H4 (cell line): ENCODE results near the gene UBASH3A. TPM values are rescaled to one million over a fixed set of nuclear protein-coding genes. Genes with fewer than 3 reads are reported as not detected.

Source experiments
- DNase-seq: peaks from one replicate; pipeline ENCODE4 v3.0.0-alpha.2; 2015; ENCODE audit warnings: low spot score
- total RNA-seq: library from RNA; depleted of rRNA; stranded (reverse); fragments of >200 nt; shearing (Covaris generic); gene quantifications from 2 replicates; pipeline ENCODE4 v1.2.3, GENCODE V29; 2014

UBASH3A gene
- total RNA-seq, 1 experiment from 2014 or later, result not detected

DNA sequence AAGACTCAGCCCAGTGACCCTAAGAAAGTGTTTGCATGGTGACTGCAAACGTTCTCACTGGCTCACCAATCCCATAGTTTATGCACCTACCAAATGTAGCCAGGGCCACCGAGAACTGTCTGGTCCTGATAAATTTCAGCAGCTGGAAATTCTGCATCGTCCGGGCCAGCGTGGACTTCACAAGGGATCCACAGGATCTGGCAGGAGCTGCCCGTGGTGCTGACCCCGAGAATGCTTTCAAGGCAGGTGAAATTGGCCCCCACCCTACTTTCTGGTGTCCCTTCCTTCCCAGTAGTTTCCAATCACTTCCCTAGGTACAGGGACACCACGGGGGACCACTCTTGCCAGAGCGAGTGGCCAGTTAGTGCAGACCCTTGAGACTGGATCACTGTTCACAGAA is 26.2 kb downstream of the UBASH3A start:
- no peak for DNase-seq

DNA sequence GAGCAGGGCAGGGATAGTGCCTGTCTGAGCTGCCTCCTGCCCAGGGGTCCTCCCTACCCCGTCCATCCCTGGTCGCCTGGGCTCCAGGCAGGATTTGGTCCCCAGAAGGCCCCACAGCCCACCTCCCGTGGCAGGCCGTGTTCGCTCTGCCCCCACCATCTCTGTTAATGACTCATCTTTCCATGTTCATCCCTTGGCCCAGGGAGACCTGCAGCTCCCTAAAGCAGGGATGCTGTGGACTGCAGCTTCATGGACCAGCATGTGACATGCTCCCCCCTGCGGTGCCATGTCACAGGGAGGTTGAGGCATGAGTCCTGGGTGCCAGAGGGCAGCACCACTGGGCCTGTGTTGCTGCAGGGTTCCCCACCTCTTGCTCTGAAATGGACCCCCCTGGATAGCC is 26.8 kb downstream of the UBASH3A start:
- no peak for DNase-seq

DNA sequence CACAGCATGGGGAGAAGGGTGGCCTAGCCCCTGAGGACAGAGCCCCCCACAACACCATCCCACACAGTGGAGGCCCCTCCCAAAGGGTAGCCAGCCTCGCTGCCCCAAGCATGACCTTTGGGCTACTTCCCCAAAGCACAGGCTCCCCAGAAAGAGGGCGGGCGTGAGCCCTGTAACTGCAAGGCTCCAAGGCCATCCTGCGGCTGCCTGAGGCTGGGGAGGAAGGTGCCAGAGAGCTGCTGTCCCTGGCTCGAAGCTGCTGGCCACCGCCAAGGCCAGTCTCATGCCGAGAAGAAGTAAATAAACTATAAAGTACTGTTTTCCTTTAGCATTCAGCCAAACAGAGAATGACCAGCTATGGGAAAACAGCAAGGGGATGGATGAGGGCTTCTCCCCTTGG is 27.5 kb downstream of the UBASH3A start:
- DNase-seq, result no peak

DNA sequence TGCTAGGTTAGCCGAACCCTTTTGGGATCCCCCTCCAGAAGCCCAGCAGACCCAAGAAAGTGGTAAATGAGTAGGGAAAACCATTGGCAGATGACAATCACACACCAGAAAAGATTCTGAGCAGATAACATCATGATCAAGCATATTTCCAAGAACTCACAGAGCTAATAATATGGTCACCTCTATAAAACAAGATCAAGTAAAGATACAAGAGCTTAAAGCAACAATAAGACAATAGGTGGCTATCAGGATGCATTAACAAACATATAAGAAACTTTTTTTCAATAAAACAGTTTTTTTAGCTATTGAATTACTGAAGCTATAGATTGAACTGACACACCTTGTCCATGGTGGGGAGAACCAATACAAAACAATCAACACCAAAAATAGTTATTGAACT is 29.0 kb downstream of the UBASH3A start:
- DNase-seq, result no peak

DNA sequence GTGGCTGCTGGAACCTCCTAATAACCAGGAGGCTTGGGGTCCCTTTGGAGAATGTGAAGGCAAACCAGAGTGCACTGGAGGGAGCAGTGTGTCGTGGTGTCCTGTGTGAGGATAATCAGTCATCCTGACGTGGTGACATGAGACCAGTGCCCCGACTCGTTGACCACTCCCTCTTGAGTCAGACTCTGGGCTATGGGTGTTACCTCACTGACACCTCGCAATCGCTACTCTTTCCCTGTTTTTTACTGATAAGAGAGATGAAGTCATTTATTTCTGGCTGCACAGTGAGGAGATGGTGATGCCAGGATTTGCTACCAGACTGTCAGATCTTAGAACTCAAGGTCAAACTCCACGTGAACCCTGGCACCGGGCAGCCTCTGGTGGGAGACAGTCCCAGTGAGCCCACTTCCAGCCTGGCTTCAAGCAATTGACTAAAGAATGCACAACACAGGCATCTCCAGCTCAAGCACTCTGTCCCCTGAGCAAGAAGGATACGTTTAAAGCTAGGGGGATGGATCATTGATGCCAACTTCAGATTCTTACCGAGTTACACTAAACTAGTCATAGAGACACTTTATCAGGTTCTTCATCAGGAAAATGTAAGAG is 30.3 kb downstream of the UBASH3A start:
- DNase-seq, result no peak

DNA sequence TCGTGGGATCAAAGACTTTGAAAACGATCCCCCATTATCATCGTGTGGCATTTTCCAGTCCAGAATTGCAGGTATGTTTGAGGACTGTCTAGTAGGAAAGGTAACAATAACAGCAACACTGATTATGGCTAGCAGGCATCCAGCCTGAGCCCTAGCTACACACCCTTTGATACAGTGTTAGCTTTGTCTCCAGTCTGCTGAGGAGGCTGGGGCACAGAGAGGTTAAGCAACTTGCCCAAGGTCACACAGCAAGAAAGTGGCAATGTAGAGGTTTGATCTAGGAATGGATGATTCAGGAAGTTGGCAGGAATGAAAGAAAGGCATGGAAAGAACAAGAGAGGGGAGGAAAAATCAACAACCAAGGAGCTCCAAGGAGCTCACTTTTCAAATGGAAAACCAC is 31.2 kb downstream of the UBASH3A start:
- DNase-seq, result no peak

DNA sequence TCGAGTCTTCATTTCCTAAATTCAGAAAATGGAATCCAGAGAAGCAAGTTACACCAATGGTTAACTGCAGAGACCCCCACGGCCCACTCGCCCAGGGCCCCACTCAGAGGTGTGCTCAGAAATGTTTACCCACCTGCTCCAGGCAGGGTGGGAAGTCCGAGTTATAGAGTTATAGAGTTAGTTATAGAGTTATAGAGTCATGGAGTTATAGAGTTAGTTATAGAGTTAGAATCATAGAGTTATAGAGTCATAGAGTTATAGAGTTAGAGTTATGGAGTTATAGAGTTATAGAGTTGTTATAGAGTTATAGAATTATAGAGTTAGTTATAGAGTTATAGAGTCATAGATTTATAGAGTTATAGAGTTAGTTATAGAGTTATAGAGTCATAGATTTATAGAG is 31.7 kb downstream of the UBASH3A start:
- no peak for DNase-seq

DNA sequence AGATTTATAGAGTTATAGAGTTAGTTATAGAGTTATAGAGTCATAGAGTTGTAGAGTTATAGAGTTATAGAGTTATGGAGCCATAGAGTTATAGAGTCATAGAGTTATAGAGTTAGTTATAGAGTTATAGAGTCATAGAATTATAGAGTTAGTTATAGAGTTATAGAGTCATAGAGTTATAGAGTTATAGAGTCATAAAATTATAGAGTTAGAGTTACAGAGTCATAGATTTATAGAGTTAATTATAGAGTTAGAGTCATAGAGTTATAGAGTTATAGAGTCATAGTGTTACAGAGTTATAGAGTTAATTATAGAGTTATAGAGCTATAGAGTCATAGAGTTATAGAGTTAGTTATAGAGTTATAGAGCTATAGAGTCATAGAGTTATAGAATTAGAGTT is 32.1 kb downstream of the UBASH3A start:
- no peak for DNase-seq

DNA sequence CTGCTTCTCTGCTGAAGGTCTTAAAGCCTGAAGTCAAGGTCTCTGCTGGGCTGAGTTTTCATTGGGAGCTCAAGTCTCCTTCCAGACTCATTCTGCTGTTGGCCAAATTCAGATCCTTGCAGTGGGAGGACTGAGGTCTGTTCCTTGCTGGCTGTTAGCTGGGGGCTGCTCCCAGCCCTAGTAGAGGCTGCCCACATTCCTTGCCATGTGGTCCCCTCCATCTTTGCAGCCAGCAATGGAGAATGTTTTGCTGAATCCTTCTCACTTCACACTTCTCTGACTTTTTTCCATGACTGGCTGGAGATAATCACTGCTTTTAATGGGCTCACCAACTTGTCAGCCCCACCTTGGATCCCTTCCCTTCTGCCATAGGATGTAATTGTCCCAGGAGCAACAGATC is 33.2 kb downstream of the UBASH3A start:
- DNase-seq, result no peak

DNA sequence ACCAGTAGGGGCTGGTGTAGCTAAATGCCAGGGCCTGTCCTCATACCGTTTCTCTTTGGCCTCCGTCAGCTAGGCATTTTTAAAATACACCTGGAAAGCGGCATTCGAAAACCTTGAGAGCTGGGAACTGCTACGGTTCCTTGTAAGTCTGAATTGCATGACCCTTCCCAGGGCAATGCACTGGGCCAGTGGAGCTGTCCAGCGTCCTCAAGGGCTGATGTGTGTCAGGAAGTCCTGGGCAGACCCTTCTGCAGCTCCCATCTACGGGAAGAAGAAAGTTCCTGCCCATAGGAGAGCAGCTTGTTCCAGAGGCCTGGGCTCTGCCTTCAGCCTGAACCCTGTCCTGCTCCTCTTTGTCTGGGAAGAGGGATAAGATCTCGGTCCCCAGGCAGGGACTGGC is 34.1 kb downstream of the UBASH3A start:
- no peak for DNase-seq

DNA sequence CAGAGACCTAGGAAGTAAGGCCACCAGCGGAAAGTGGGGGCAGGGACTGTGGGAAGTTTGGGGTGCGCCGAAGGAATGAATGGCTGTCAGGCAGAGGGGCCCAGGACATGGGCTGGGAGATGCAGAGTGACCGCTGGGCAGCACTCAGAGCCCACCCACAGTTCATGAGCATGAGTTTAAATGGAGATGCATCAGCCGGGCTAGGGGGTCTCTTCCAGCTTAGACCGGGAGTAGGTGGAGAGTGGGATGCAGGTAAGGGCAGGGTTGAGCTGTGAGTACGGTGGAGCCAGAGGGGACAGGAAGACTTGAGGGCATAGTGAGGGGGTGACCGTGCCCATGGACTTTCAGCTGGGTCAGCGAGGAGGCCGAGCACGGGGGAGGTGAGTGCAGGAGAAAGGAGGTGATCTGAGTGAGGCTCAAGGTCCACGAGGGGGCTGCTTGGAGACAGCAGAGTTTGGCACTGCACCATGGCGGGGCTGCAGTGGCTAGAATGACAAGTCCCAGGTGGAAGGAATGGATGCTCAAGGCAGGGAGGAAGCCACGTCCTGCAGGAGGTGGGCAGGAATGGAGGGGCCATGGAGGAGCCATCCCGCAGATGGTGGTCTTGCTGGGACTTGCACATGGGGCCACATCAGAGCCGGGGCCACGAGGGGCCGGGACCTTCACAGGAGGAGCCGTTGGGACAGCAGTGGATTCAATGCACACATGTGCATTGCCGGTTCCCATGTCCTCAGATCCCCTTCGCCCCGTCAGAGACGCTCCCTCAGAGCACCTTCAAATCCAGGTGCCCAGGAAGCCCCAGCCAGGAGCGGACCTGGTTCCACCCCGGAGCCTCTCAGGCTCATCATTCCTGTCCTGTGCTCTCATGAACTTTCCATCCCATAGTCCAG is 34.9 kb downstream of the UBASH3A start:
- DNase-seq, result no peak

DNA sequence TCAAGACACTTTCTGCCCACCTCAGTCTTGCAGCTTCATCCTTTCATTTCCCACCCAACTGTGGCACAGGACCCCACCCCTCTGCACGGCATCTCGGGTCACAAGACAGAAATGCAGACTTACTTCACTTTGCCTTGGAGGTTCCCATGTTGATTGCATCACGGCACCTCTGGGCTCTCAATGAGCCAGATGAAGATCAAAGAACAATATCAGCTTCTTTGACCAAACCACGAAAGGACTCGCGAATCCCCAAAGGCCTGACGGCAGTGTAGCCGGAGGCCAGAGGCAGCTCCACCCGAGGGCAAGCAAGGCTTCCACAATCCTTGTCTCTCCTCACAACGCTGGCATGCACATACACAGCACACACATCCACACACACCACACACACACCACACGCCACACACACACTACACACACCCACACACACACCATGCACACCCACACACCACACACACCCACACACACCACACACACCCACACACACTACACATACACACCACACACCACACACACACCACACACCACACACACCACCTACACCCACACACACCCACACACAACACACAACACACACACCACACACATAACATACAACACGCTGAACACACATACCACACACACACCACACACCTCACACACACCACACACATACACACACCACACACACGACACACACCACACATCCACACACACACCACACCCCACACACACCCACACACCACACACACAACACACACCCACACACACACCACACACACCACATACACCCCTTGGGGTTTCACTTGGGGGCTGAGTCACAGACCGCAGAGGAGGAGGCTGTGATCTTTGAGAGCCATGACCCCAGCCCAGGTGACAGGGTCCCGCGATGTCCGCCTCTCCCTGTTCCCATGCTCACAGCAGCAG is 35.8 kb downstream of the UBASH3A start:
- no peak for DNase-seq

DNA sequence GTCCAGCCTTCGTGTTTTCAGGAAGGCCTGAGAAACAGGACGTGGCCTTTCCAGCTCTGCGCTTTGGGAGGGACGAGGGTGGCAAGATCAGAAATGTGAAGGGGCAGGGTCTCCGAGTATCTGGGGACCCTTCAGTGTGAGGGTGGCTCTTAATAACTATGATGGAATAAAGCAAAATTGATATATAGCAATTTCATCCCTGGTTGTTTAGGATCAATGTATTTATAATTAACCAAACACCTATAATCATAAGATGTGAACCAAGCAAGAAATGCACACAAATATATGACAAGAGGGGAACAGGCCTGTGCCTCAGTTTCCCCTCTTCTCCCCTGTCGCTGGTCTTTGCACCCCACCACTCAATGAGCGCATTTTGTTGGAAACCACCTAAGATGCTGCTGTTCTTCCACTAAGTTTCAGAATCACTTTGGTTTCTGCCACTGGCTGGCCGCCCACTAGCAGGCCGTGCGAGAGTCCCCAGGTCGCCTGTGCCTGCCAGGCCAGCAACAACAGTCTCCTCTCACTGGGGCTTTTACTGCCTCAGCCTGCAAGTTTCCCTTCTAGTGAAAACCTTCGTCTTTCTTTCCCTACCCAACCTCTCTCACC is 36.6 kb downstream of the UBASH3A start:
- no peak for DNase-seq

DNA sequence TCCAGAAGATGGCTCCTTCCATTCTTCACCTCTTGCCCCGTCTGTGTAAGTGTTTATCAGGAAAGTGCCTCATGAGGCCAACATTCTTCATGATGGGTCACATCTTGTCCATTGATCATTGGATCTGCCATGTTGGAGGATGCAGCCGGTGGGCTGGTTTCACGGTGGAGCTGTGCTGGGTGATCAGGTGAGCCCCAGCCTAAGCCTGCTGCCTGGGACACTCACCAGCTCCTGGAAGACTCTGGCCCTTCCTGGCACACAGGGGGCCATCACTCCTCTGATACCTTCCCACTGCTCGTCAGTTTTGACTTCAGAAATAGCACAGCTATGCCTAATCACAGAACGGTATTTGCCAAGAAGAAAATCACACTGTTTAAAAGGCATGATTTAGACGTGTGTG is 38.3 kb downstream of the UBASH3A start:
- no peak for DNase-seq

DNA sequence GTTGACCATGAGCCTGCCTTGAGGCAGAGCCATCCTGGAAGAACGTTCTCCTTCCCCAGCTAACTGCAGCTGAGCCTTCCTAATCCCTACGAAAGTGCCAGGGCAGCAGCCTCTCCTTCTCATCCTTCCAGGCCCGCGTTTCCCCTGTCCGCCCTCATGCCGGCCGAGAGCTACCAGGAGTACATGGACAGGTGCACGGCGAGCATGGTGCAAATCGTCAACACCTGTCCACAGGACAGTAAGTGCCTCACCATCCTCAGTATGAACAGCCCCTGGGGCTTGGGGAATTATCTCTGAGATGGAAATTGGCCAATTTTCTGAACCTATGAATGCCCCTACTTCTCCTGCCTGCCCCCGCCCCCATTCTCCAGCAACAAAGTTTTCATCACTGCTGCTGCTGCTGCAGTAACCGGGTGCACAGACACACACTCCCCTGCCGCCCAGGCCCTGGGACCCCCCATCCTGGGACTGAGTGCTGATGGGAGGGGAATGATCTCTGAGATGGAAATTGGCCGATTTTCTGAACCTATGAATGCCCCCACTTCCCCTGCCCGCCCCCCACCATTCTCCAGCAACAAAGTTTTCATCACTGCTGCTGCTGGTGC is 39.6 kb downstream of the UBASH3A start:
- DNase-seq, result no peak

DNA sequence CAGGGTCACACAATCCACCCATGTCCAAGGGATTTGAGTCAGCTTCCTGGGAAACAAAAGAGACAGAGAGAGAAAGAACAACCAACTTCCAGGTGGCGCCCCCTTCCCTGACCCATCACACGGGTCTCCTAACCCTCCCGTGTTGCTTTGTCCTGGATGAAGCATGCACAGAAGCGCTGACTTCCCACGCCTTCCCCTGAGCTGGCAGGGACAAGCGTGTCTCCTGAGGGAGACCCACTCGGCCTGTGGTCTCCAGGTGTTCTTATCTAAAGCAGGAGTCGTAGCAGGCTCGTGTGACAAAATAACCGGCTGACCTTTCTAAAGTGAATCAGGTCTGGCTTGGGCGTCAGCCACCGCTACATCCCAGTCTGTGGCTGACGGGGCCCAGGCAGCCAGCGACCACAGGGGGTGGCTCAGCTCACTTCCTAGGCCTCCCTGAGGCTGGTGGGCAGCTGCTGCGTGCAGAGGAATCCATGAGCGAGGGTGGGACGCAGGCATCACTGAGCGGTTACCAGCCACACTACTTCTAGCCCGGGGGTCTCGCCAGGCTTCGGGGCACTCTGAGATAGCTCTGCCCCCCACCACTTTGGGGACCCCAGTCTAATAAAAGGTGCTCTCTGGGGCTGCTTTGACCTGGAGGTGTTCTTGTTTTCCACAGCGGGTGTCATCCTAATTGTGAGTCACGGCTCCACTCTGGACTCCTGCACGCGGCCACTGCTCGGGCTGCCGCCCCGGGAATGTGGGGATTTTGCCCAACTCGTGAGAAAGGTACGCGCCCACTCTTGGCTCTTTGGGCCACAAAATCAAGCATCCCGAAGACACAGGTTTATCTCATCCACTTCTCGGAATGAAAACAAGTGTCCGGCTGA is 40.4 kb downstream of the UBASH3A start:
- no peak for DNase-seq

DNA sequence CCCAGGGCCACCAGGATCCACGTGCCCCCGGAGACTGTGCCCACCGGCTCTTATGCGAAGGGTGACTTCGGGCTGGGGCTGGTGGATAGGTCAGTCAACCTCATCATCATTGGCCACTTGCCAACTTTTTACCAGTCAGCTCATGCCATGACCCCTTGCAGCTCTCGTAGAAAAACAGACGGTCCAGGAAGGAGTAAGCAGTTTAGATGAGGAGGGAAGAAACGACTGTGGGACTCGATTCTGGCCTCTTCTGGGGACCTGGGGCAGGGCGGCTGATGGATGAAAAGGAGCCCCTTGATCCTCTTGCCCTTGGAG is 41.0 kb downstream of the UBASH3A start:
- no peak for DNase-seq

DNA sequence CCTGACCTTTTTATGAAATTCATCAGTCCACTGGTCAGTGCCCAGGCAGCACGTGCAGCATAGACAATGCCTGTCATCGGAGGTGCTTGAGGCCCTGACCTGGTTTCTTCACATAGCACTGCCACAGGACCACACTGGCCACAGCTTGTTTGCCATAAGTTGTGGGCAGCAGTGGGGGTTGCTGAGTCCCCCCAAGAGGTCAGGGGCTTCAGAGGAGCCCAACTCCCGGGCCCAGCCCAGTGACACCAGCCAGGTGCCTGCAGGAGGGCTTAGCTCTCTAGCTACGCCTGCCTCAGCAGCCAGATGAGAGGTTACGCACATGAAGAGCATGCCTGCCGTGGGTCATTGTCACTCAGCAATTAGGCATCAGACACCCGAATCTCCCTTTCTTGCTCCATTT is 41.6 kb downstream of the UBASH3A start:
- no peak for DNase-seq

DNA sequence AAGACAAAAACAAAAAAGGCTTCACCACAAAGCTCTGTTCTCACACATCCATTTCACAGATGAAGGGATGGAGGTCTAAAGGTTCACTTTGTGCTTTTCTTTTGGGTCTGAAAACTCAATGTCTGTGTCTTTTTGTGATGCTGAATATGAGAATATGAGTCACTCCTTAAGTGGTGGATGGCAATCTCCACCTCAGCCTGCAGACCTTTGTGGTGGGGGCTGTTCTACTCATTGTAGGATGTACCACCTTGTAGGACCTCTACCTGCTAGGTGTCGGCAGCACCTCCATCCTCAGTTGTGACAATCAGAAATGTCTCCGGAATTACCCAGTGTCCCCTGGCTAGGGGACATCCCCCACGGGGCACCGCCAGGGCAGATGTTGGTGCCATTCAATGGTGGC is 42.8 kb downstream of the UBASH3A start:
- no peak for DNase-seq

DNA sequence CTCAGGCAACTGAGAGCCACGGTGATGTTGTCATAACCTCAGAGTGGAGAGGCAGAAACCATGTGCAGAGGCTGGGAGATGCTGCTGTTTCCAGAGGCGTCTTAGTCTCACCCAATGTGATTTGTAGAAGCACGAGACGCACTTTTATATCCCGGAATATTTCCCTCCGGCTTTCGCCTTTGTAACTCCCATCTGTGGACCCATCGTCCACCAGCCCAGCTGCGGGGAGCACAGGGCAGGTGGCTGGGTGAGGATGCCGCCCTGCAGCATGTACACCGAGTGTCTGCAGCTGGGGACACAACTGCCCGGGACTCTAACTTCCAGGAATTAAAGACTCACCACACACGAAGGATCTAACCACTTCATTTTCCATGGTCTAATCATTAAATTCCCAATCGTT is 43.5 kb downstream of the UBASH3A start:
- DNase-seq, result no peak

DNA sequence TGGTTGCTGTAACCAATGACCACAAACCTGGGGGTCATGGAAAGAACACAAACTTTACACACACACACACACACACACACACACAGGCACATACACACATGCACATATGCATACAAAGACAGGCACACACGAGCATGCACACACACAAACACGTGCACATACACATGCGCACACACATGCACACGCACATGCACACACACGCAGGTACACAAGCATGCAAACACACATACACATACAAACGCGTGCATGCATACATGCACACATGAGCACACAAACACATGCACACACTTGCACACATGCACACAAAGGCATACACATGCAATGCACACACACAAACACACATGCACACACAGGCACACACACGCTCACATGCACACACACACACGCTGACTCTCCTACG is 44.0 kb downstream of the UBASH3A start:
- DNase-seq, result no peak
